ENCODE results near the gene CRY2. TPM values are rescaled to one million over a fixed set of nuclear protein-coding genes. Genes with fewer than 3 reads are reported as not detected.
A peak's percentile ranks its signal among the peaks of the same experiment; 100 is the strongest.

CRY2 gene
- total RNA-seq, 6 experiments from 2014 or later: 19.6 to 104 (median 31.5) TPM

DNA sequence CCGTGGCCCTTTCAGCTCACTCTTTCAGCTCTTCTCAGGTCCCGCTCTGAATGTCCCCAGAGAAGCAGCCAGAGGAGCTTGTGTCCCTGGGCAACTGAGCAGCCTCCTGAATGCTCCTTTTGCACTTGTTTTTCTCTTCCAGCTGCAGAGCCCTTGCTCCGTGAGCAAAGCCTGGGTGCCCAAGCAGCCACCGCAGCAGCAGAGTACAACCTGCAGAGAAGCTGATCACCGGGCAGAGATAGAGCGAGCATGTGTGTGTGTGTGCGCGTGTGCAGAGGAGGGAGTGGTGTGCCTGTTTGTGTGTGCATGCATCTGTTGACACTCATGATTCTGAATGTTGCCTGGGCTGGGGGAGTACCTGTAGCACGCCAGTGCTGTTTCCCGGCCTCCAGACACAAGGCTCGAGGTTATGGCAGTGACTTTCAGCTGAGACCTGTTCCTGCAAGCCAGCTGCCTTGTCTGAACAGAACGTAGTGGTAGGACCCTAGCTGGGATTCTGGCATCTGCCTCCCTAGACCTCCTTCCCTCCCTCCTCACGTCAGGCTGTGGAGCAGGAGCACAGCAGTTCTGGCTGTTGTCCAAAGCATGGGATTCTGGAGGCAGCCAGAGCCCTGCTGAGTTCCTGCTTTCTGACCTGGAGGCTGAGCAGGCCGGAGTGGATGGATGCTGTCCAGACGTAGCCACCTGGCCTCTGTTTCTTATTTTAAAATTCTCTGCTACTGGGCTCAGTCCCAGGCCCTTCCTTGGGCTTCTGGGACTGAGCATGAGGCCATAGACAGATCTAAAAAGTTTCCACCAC, 33.7 kb downstream of the CRY2 start:
- peaks cover 0 to 3% (median 0%) of the 10 kb centered on the region in 4 donors for H3K4me1 ChIP-seq
- intact Hi-C loops (cut with DNase I): no loop called here

DNA sequence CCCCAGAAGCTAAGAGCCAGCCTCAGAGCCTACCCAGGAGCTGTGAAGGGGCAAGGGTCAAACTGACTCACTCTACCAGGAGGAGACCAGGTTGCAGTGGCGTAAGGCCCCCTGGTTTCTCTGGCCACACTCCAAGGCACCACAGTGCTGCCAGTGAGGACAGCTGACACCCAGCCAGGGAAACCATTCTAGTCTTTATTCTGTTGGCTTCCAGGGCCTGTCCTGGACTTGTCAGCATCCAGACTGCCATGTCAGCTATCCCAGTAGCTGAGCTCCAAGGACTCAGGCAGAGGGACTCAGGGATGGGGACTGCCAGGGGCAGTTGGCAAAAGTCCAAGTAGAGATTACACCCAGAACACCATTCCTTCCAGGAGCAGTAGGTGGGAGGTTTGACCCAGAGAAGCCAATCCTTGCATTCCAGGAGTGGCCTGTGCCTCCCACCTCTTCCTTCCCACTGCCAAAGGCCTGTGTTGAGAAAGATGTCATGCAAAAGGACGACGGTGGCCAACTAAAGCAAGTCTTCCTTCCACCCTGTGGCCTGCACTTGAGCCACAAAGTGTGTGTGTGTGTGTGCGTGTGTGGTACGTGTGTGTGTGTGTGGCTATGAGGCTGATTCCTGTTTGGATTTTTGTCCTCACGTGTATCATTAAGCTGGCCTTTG, 34.6 kb downstream of the CRY2 start:
- Histone ChIP-seq H3K4me1 (peaks cover 0 to 5% (median 0%) of the 10 kb centered on the region in 4 donors), H3K36me3 (peaks cover 0 to 51% (median 32%) of the 10 kb centered on the region in 4 donors), H3K9me3 (no peaks in the 10 kb centered on the region), H3K4me3 (no peak overlapping the region), H3K27me3 (no peaks in the 10 kb centered on the region), H3K27ac (no peak overlapping the region)
- no CpG with 5 or more reads among the region's 6 CpGs for WGBS (ENCODE audit: insufficient coverage, low coverage, low lambda C conversion rate, missing lambda C conversion rate)
- DNase-seq (no peak), ATAC-seq (no peak)
- TF ChIP-seq, protein P1, sequence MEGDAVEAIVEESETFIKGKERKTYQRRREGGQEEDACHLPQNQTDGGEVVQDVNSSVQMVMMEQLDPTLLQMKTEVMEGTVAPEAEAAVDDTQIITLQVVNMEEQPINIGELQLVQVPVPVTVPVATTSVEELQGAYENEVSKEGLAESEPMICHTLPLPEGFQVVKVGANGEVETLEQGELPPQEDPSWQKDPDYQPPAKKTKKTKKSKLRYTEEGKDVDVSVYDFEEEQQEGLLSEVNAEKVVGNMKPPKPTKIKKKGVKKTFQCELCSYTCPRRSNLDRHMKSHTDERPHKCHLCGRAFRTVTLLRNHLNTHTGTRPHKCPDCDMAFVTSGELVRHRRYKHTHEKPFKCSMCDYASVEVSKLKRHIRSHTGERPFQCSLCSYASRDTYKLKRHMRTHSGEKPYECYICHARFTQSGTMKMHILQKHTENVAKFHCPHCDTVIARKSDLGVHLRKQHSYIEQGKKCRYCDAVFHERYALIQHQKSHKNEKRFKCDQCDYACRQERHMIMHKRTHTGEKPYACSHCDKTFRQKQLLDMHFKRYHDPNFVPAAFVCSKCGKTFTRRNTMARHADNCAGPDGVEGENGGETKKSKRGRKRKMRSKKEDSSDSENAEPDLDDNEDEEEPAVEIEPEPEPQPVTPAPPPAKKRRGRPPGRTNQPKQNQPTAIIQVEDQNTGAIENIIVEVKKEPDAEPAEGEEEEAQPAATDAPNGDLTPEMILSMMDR (IDR thresholded peaks at IDR 0.05): no peak
- TF ChIP-seq POLR2A (IDR thresholded peaks at IDR 0.05): no peak
- intact Hi-C loops (cut with DNase I): no loop called here

More for the DNA sequence above, 33.7 kb downstream of the CRY2 start:
- Histone ChIP-seq H3K36me3 (peaks cover 0 to 58% (median 34%) of the 10 kb centered on the region in 4 donors), H3K4me3 (no peak overlapping the region), H3K9me3 (no peaks in the 10 kb centered on the region), H3K27me3 (no peaks in the 10 kb centered on the region), H3K27ac (no peak overlapping the region)
- DNase-seq: no peak
- TF ChIP-seq, protein P1 (IDR thresholded peaks at IDR 0.05): no peak
- TF ChIP-seq POLR2A (IDR thresholded peaks at IDR 0.05): no peak
- 95% methylated on average over 3 of the region's 15 CpGs for whole genome bisulfite sequencing (ENCODE audit: insufficient coverage, low coverage, low lambda C conversion rate, missing lambda C conversion rate)
- no peak for ATAC-seq

GRCh38 chr11:45884596-45885185, 37.4 kb downstream of the CRY2 start:
- peak in 2 of 4 donors; percentile 4 to 10 for ATAC-seq
- intact Hi-C loops (cut with DNase I): no loop called here
- TF ChIP-seq, protein P1 (IDR thresholded peaks at IDR 0.05): no peak
- TF ChIP-seq POLR2A (IDR thresholded peaks at IDR 0.05): no peak
- Histone ChIP-seq H3K4me3 (no peak overlapping the region), H3K4me1 (peaks cover 0 to 5% (median 0%) of the 10 kb centered on the region in 4 donors), H3K27me3 (no peaks in the 10 kb centered on the region), H3K27ac (no peak overlapping the region), H3K9me3 (no peaks in the 10 kb centered on the region), H3K36me3 (peaks cover 0 to 27% (median 19%) of the 10 kb centered on the region in 4 donors)
- 65% methylated on average over 6 of the region's 10 CpGs for WGBS (ENCODE audit: insufficient coverage, low coverage, low lambda C conversion rate, missing lambda C conversion rate)
- no peak for DNase-seq

DNA sequence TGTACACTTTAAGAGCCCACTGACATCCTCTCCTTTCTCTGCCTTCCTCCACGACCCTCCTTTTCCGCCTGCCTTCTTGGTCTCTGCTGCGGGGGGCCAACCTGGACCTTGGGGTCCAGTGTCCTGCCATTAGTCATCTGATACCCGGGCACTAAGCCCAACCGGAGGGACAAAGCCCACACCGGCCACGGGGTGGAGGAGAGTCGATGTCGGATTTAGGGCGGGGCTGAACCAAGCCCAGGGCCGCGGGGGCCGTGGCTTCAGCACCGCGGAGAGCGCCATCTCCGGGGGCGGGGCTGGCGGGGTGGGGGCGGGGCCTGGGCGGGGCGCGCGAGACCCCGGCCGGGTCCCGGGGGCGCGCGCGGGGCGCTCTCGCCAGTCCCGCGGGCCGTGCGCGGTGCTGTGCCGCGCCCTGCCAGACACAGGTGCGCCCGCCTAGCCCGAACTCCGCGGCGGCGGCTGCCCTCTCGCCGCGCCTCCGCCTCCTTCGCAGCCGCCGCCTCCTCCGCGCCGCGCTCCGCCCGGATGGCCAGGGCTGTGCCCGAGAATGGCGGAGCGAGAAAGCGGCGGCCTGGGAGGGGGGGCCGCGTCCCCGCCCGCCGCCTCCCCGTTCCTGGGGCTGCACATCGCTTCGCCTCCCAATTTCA, 38.1 kb downstream of the CRY2 start, which contains the start of gene MAPK8IP1:
MAPK8IP1 (plus strand) TSS at position 378 of the 647 bp plus-strand sequence; CDS start at position 548, 170 bp downstream.
- no peaks in the 10 kb centered on the region for H3K9me3 ChIP-seq
- peak; percentile 86 to 92 (median 89) for ATAC-seq
- peak within 1 kb of the TSS; percentile 23 to 51 (median 34) for H3K4me3 ChIP-seq
- intact Hi-C loops (cut with DNase I): no loop called here
- no peaks in the 10 kb centered on the region for H3K27me3 ChIP-seq
- peaks cover 0 to 5% (median 0%) of the 10 kb centered on the region in 4 donors for H3K4me1 ChIP-seq
- TF ChIP-seq, protein P1 (IDR thresholded peaks at IDR 0.05): no peak
- no peak for TF ChIP-seq POLR2A (IDR thresholded peaks at IDR 0.05)
- peak; percentile 61 to 77 (median 76) for DNase-seq
- 4% methylated on average over 8 of the region's 73 CpGs for WGBS (ENCODE audit: insufficient coverage, low coverage, low lambda C conversion rate, missing lambda C conversion rate)
- H3K27ac ChIP-seq: no peak within 1 kb of the TSS
- peaks cover 0 to 20% (median 14%) of the 10 kb centered on the region in 4 donors for H3K36me3 ChIP-seq
